GM19455 (cell line): ENCODE measurements around the gene DOCK3.
"Not testable (repeated sequence)": the region's sequence is repeated elsewhere in the genome, so short reads cannot be mapped to it uniquely, and the experiment has no call there.

Source experiments
- ATAC-seq: cut with Tn5 transposase; IDR thresholded peaks from one replicate; pipeline ENCODE4 v1.9.1; 2021; ENCODE audit not compliant: unreplicated experiment

DOCK3 gene

DNA sequence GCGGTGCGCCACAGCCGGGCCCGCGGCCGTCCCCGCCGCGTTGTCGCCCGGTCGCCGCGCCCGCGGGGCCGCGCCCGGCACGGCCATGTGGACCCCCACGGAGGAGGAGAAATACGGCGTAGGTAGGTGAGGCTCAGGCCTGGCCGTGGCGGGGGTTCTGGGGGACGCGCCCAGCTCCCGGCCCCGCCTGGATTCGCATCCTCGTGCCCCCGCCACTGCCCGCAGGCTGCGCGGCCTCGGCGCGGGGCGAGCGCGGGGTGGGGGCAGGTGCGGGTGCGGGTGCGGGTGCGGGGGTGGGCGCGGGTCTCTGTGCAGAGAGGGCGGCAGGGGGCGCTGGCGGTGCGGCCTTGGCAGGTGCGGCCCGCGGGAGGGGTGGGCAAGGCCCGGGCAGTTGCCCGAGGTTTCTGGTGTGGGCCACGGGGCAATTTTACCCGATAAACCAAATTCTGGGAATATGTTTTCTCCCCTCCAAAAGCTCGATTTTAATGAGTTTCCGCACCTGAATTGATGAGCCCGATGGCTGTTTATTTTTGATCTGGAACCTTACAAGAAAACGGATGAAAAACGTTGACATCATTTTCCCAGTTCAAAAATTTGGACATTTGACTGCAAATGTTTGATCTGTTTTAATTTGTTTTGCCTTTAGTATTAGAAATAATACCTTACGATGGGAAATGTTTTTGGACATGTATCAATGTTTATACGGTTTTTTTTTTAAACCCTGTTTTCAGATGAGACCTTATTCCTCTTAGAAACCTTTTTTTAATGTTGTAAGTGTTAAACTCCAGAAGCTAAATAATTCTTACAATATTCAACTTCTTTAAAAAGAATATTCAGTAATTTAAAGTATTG is 678 bp downstream of the DOCK3 start:
- no peak for ATAC-seq

- no peak for ATAC-seq
Observed at GRCh38 chr3:50676031-50676705, 1.4 kb downstream of the DOCK3 start.

- no peak for ATAC-seq
Observed at GRCh38 chr3:50687127-50687751, 12.5 kb downstream of the DOCK3 start.

DNA sequence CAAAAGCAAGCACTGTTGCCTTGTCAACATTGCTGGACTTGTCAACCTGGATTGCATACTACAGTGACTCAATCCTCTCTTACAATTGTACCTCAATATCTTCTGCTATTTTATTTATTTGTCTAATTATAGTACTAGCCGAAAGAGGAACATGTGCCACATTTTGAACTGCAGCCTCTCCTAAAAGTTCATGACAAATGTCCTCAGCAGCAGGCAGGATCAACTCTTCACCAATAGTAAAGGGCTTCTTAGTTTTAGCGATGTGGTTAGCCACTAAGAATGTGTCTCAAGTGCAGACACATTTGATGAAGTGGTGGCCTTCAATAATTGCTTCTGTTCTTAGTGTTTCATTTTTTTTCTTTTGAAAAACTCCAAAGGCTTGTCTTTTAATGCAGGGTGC is 13.2 kb downstream of the DOCK3 start:
- no peak for ATAC-seq

GRCh38 chr3:50688602-50689001 is 13.9 kb downstream of the DOCK3 start:
- ATAC-seq: not testable (repeated sequence)

GRCh38 chr3:50689558-50689957 is 14.8 kb downstream of the DOCK3 start:
- no peak for ATAC-seq

DNA sequence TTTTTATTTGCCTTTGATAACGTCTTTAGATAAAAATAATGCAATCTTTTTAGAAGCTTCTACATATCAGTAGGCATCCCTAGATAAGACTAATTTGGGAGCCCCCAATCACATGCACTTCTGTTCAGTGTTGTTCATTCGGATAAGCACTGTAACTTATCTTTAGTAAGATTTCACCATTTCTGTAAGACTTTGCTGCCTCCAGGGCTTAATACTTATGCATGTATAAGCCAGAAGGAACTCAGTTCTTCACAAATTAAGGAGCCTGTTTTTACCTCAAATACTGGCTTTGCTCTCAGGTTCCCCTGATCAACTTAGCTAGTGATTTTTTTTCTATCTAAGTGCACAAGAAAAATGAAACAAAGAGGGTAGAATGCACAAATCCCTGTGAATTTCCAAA is 20.3 kb downstream of the DOCK3 start:
- ATAC-seq: no peak

- ATAC-seq: no peak
Observed at GRCh38 chr3:50696276-50696675, 21.5 kb downstream of the DOCK3 start.

GRCh38 chr3:50698269-50698668 is 23.5 kb downstream of the DOCK3 start:
- ATAC-seq: no peak

DNA sequence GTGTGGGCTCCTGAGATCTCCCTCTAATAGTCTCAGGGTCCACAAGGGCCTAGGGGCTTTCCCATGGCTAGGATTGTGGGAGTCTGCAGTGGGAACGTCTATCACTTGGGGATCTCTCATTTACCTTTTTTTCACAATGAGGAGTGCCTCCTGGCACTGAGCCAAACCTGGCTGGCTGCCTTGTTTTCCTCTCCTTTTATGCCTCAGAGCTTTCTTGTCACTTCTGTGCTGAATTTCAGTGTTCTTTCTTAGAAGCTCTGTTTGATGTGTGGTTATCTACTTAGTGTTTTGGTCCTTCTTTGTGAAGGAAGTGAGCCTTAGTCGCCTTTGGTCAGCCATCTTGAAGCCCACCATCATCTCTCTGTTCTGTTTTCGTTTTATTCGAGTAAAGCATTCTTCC is 33.9 kb downstream of the DOCK3 start:
- ATAC-seq: no peak

DNA sequence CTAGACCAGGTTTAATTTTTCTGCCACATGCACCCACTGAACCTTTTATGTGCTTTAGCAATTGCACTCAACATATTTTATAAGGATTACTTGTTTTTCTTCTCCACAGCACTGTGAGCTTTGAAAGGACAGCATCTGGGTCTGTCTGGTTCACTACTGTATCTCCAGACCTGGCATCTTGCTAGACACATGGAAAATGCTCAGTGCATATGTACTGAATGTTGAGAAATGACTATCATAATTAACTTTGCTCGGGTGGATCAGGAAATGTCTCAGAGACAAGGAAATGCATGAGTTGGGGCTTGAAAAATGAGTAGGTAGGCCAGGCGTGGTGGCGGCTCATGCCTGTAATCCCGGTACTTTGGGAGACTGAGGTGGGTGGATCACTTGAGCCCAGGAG is 40.2 kb downstream of the DOCK3 start:
- no peak for ATAC-seq

DNA sequence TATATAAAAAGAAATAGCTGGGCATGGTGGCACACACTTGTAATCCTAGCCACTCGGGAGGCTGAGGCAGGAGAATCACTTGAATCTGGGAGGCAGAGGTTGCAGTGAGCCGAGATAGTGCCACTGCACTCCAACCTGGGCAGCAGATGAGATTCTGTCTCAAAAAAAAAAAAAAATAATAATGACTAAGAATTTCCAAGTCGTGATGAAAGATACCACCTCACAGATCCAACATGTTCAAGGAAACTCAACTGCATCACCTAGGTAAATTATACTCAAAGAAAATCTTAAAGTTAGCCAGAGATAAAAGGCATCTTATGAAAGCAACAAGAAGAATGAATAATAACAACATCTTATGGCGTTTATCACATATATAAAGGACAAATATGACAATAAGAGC is 50.1 kb downstream of the DOCK3 start:
- ATAC-seq: no peak

DNA sequence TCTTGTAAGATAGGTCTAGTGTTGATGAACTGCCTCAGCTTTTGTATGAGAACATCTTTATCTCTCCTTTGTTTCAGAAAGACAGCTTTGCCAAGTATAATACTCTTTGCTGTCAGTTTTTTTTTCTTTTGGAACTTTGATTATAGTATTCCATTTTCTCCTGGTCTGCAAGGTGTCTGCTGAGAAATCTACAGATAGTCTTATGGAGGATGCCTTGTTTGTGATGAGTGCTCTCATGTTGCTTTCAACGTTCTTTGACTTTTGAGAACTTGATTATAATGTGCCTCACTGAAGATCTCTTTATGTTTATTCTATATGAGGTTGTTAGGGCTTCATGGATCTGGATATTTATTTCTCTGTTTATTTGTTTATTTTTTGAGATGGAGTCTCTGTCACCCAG is 60.3 kb downstream of the DOCK3 start:
- ATAC-seq: no peak

DNA sequence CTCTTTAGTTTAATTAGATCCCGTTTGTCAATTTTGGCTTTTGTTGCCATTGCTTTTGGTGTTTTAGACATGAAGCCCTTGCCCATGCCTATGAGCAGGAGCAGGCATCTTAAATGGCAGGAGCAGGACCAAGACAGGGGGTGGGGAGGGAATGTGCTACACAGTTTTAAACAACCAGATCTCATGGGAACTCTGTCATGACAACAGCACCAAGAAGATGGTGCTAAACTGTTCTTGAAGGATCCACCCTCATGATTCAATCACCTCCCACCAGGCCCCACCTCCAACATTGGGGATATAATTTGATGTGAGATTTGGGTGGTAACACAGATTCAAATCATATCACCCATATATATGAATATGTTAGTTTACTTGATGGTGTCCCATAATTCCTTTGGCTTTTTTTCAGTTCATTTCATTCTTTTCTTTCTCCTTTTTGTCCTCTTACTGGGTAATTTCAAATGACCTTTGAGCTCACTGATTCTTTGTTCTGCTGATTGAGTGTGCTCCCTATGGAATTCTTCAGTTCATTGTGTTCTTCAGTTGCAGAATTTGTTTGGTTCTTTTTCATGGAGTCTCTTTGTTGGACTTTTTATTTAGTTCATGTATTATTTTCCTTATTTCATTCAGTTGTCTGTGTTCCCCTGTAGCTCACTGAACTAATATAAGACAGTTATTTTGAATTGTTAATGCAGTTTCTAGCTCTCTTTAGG is 62.6 kb downstream of the DOCK3 start:
- ATAC-seq: no peak

GRCh38 chr3:50737906-50738598 is 63.3 kb downstream of the DOCK3 start:
- ATAC-seq: no peak

DNA sequence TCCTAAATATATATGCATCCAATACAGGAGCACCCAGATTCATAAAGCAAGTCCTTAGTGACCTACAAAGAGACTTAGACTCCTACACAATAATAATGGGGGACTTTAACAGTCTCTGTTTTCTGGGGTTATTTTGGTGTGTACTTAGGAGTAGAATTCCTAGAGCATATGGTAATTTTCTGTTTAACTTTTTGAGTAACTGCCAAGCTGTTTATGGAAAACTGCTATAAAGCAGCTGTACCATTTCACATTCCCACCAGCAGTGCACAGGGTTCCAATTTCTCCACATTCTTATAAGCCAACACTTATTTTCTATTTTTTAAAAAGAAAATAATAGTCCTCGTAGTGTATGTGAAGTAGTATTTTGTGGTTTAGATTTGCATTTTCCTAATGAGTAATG is 68.9 kb downstream of the DOCK3 start:
- no peak for ATAC-seq

GRCh38 chr3:50749822-50750221 is 75.1 kb downstream of the DOCK3 start:
- no peak for ATAC-seq

- no peak for ATAC-seq
Observed at GRCh38 chr3:50759015-50759414, 84.3 kb downstream of the DOCK3 start.

DNA sequence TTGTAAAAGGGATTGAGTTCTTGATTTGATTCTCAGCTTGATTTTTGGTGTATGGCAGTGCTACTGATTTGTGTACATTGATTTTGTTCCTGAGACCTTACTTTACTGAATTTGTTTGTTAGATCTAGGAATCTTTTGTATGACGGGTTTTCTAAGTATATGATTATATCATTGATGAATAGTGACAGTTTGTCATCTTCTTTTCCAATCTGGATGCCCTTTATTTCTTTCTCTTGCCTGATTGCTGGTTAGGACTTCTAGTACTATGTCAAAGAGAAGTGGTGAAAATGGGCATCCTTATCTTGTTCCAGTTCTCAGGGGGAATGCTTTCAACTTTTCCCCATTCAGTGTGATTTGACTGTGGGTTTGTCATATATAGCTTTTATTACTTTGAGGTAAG is 103.0 kb downstream of the DOCK3 start:
- no peak for ATAC-seq

- not testable (repeated sequence) for ATAC-seq
Observed at GRCh38 chr3:50781766-50782165, 107.0 kb downstream of the DOCK3 start.

DNA sequence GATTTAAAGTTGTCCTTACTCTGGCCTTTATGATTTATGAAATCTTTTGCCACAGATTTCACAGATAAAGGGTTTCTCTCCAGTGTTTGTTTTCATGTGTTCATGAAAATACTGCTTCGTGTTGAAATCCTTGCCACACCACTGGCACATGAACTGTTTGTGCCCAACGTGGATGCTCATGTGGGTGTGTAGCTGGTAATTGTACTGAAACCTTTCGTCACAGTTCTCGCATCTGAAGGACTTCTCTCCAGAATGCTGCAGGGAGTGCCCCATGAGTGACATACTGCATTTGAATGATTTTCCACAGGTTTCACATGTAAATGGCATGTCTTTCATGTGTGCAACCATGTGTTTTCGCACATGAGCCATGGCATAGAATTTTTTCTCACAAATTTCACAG is 111.9 kb downstream of the DOCK3 start:
- ATAC-seq: no peak
